ENCODE measurements around the gene SYS1.

- TF ChIP-seq EZH2 (IDR thresholded peaks at IDR 0.05; ENCODE audit: borderline replicate concordance, low read depth, low read length, severe bottlenecking) = peak; percentile 65
- no peak for TF ChIP-seq CTCF (IDR thresholded peaks at IDR 0.05; ENCODE audit: extremely low read depth in 1 of 2, insufficient read depth in 1 of 2, low read depth in 1 of 2, low read length in 2 of 2)
- TF ChIP-seq POLR2AphosphoS5 (IDR thresholded peaks at IDR 0.05; ENCODE audit: insufficient read depth, low read depth, low read length) = no peak
- no peak for TF ChIP-seq FOS (IDR thresholded peaks at IDR 0.05; ENCODE audit: borderline replicate concordance, insufficient read depth, low read length)
- TF ChIP-seq POLR2A (IDR thresholded peaks at IDR 0.05; ENCODE audit: low read depth, low read length) = no peak
- no peak for TF ChIP-seq MAX (IDR thresholded peaks at IDR 0.05; ENCODE audit: insufficient read depth, insufficient read length)
- TF ChIP-seq GATA2 (IDR thresholded peaks at IDR 0.05; ENCODE audit: insufficient read depth, insufficient read length, low read depth, low read length) = no peak
- TF ChIP-seq JUN (IDR thresholded peaks at IDR 0.05; ENCODE audit: borderline replicate concordance, insufficient read depth, insufficient read length, low read depth) = no peak
Observed at GRCh38 chr20:45405571-45406259, 42.8 kb downstream of the SYS1 start.
